Endodermal cell (in vitro differentiated cells): Measurements from ENCODE around the gene RHBDL1. TPM values are rescaled to one million over a fixed set of nuclear protein-coding genes. Genes with fewer than 3 reads are reported as not detected.
A peak's percentile ranks its signal among the peaks of the same experiment; 100 is the strongest.

Experiments
- DNase-seq: peaks from one replicate; pipeline ENCODE4 v3.0.0-alpha.2; 2017
- H3K27ac ChIP-seq: 2 replicates; pipeline ENCODE4 v1.5.1; 2013; ENCODE audit warnings: mild to moderate bottlenecking, low read depth, low read length, moderate library complexity
- H3K27me3 ChIP-seq: 2 replicates; pipeline ENCODE4 v1.6.1; 2013; ENCODE audit warnings: mild to moderate bottlenecking, low read length, moderate library complexity; ENCODE audit not compliant: insufficient read depth, control insufficient read depth, poor library complexity, severe bottlenecking
- H3K36me3 ChIP-seq: 2 replicates; pipeline ENCODE4 v1.7.0; 2013; ENCODE audit warnings: mild to moderate bottlenecking, low read length, moderate library complexity; ENCODE audit not compliant: control insufficient read depth, insufficient read depth
- H3K4me1 ChIP-seq: one replicate; pipeline ENCODE4 v1.7.0; 2013; ENCODE audit warnings: low read length; ENCODE audit not compliant: control insufficient read depth, insufficient read depth
- H3K4me3 ChIP-seq: 2 replicates; pipeline ENCODE4 v1.5.1; 2013; ENCODE audit warnings: mild to moderate bottlenecking, low read length, moderate library complexity
- H3K9ac ChIP-seq: 2 replicates; pipeline ENCODE4 v1.6.1; 2013; ENCODE audit warnings: mild to moderate bottlenecking, low read length, moderate library complexity; ENCODE audit not compliant: poor library complexity, severe bottlenecking; ENCODE audit errors: extremely low read depth
- H3K9me3 ChIP-seq: 2 replicates; pipeline ENCODE4 v1.6.1; 2013; ENCODE audit warnings: mild to moderate bottlenecking, low read length, moderate library complexity; ENCODE audit not compliant: control insufficient read depth
- H3K27ac Mint-ChIP-seq: 2 replicates; pipeline ENCODE4 v1.8.0; 2020; ENCODE audit warnings: mixed read lengths
- H3K27me3 Mint-ChIP-seq: 2 replicates; pipeline ENCODE4 v1.8.0; 2021; ENCODE audit warnings: mild to moderate bottlenecking, mixed read lengths; ENCODE audit not compliant: insufficient read depth
- H3K36me3 Mint-ChIP-seq: 2 replicates; pipeline ENCODE4 v1.8.0; 2020; ENCODE audit warnings: low read depth, mixed read lengths
- H3K4me1 Mint-ChIP-seq: 2 replicates; pipeline ENCODE4 v1.8.0; 2020; ENCODE audit warnings: mixed read lengths
- H3K4me3 Mint-ChIP-seq: 2 replicates; pipeline ENCODE4 v1.8.0; 2020; ENCODE audit warnings: mild to moderate bottlenecking, moderate library complexity, mixed read lengths
- H3K9me3 Mint-ChIP-seq: 2 replicates; pipeline ENCODE4 v1.8.0; 2020; ENCODE audit warnings: mild to moderate bottlenecking, mixed read lengths
- WGBS, 2 experiments: methylation state at CpG; one replicate each; pipeline versions ENCODE4 v1.1.5 to v1.1.7; 2013; ENCODE audit warnings: missing lambda C conversion rate in 2 of 2, mixed read lengths in 1 of 2; ENCODE audit not compliant: insufficient coverage in 1 of 2, insufficient read length in 1 of 2; 5-methylcytosine and 5-hydroxymethylcytosine counted together
- total RNA-seq, 2 donors: library from RNA; stranded (reverse); fragmentation: NEBNext Ultra II Directional in 1 of 2; extraction: Animal tissue kit (Norgen Biotek cat#: 25700) in 1 of 2; gene quantifications; 2 replicates in 1 of 2; 3 replicates in 1 of 2; pipeline ENCODE4 v1.2.1, GENCODE V29; 2021
- TF ChIP-seq, protein P1 (sequence below): fragments of 200-600 bp; sonication (generic); conservative IDR thresholded peaks from 2 replicates; pipeline ENCODE4 v1.5.0; 2021; ENCODE audit warnings: antibody characterized with exemption, mild to moderate bottlenecking

Gene RHBDL1
- total RNA-seq, 2 donors from 2014 or later: 3.7 to 5.1 TPM

DNA sequence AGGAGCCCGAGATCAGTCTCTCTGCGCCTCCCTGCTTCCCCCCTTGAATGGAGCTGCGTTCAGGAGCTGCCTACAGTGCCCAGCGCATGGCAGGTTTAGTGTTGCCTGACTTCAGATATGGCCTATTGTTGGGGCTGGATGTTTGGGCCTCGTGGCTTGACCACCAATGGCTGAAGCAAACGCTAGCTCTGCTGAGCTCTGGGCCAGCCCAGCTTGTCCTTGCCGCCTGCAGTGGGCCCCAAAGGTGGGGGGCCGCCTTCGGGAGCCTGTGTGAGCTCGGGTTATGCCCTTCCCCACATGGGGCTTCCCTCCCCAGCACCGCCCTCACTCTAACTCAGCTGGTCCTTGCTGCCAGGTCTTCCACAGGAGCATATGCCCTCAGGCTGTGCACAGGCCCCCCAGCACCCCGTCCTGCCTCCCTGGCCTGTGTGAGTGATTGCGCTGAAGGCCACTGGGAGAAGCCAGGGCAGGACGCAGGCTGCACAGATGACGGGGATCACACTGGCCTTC, 37.4 kb upstream of the RHBDL1 start:
- Histone ChIP-seq H3K4me3 (no peak overlapping the region), H3K9me3 (no peaks in the 10 kb centered on the region), H3K36me3 (no peaks in the 10 kb centered on the region), H3K27ac (no peak overlapping the region), H3K9ac (no peak overlapping the region), H3K27me3 (no peaks in the 10 kb centered on the region), H3K4me1 (no peaks in the 10 kb centered on the region)
- DNase-seq: no peak
- Mint-ChIP-seq H3K27ac (no peak overlapping the region), H3K27me3 (no peaks in the 10 kb centered on the region), H3K9me3 (no peaks in the 10 kb centered on the region), H3K4me1 (no peaks in the 10 kb centered on the region), H3K4me3 (peak overlapping the region; percentile 82), H3K36me3 (no peaks in the 10 kb centered on the region)
- TF ChIP-seq, protein P1, sequence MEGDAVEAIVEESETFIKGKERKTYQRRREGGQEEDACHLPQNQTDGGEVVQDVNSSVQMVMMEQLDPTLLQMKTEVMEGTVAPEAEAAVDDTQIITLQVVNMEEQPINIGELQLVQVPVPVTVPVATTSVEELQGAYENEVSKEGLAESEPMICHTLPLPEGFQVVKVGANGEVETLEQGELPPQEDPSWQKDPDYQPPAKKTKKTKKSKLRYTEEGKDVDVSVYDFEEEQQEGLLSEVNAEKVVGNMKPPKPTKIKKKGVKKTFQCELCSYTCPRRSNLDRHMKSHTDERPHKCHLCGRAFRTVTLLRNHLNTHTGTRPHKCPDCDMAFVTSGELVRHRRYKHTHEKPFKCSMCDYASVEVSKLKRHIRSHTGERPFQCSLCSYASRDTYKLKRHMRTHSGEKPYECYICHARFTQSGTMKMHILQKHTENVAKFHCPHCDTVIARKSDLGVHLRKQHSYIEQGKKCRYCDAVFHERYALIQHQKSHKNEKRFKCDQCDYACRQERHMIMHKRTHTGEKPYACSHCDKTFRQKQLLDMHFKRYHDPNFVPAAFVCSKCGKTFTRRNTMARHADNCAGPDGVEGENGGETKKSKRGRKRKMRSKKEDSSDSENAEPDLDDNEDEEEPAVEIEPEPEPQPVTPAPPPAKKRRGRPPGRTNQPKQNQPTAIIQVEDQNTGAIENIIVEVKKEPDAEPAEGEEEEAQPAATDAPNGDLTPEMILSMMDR: no peak
- WGBS, 2 experiments: 88 to 89% methylated on average over 5 to 15 of the region's 15 CpGs

DNA sequence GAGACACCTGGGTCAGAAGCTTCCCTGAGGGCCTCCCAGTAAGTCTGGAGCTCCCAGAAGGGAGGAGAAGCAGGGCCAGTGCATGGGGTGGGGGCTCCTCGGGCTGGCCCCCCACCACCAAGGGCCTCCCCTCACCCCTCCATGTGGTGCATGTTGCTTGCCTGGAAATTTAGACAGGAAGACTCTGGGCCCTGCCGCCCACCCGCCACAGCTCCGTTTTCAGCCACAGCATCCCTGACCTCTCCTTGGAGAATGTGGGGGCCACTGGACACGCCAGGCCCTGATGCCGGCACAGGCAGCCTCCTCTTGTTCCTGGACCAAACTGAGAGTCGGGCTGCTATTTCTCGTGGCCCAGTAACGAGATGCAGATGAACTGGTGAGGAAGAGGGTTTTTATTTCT, 36.6 kb upstream of the RHBDL1 start:
- H3K27ac ChIP-seq: no peak overlapping the region
- no peaks in the 10 kb centered on the region for H3K27me3 Mint-ChIP-seq
- DNase-seq: no peak
- H3K4me3 ChIP-seq: no peak overlapping the region
- no peaks in the 10 kb centered on the region for H3K36me3 Mint-ChIP-seq
- WGBS, 2 experiments: 94 to 98% methylated on average over 6 to 8 of the region's 9 CpGs
- no peak overlapping the region for H3K27ac Mint-ChIP-seq
- H3K4me3 Mint-ChIP-seq: no peak overlapping the region
- no peak overlapping the region for H3K9ac ChIP-seq
- H3K9me3 ChIP-seq: no peaks in the 10 kb centered on the region
- H3K9me3 Mint-ChIP-seq: no peaks in the 10 kb centered on the region
- H3K36me3 ChIP-seq: no peaks in the 10 kb centered on the region
- H3K27me3 ChIP-seq: no peaks in the 10 kb centered on the region
- TF ChIP-seq, protein P1: no peak
- no peaks in the 10 kb centered on the region for H3K4me1 ChIP-seq
- no peaks in the 10 kb centered on the region for H3K4me1 Mint-ChIP-seq

DNA sequence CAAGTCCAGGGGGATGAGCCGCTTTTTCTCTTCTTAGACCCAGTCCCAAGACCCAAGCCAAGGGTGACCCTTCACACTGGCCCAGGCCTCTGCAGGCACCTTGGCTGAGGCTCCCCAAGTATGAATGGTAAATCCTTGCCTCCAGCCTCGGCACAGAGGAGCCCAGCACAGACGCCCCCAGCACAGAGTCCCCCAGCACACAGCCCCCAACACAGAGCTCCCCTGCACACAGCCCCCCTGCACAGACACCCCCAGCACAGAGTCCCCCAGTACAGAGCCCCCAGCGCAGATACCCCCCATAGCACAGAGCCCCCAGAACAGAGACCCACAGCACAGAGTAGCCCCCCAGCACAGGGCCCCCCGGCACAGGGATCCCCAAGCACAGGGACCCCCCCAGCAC, 34.9 kb upstream of the RHBDL1 start:
- no peaks in the 10 kb centered on the region for H3K27me3 ChIP-seq
- H3K36me3 Mint-ChIP-seq: no peaks in the 10 kb centered on the region
- no peaks in the 10 kb centered on the region for H3K27me3 Mint-ChIP-seq
- no peaks in the 10 kb centered on the region for H3K9me3 ChIP-seq
- H3K4me1 ChIP-seq: no peaks in the 10 kb centered on the region
- no peak overlapping the region for H3K4me3 ChIP-seq
- no peak overlapping the region for H3K27ac Mint-ChIP-seq
- no peak overlapping the region for H3K9ac ChIP-seq
- TF ChIP-seq, protein P1: no peak
- H3K4me1 Mint-ChIP-seq: no peaks in the 10 kb centered on the region
- DNase-seq: no peak
- no peaks in the 10 kb centered on the region for H3K36me3 ChIP-seq
- H3K9me3 Mint-ChIP-seq: no peaks in the 10 kb centered on the region
- WGBS, 2 experiments: 95 to 100% methylated on average over 1 to 2 of the region's 5 CpGs
- H3K27ac ChIP-seq: no peak overlapping the region
- peak overlapping the region; percentile 30 for H3K4me3 Mint-ChIP-seq
